HCT116 (cell line): ENCODE results near the gene ANTXR2.

Source experiments
- CTCF ChIP-seq, 3 experiments: fragments of 200-600 bp in 1 of 3; sonication (generic) in 1 of 3; IDR thresholded peaks in 2 of 3; conservative IDR thresholded peaks in 1 of 3; 2 replicates each; pipeline ENCODE4 v1.5.1; 2012 to 2017; ENCODE audit warnings: low read depth in 2 of 3, low read length in 2 of 3, antibody characterized with exemption in 1 of 3, borderline replicate concordance in 1 of 3, control low read depth in 1 of 3, mild to moderate bottlenecking in 1 of 3, mixed read lengths in 1 of 3, mixed run types in 1 of 3, moderate library complexity in 1 of 3; ENCODE audit not compliant: insufficient read depth in 1 of 3
- EGR1 ChIP-seq: IDR thresholded peaks from 2 replicates; pipeline ENCODE4 v1.6.1; 2012; ENCODE audit warnings: low read depth
- ELF1 ChIP-seq: IDR thresholded peaks from 2 replicates; pipeline ENCODE4 v1.6.1; 2012; ENCODE audit warnings: low read depth, borderline replicate concordance
- EZH2 ChIP-seq: fragments of 200-600 bp; sonication (generic); IDR thresholded peaks from 2 replicates; pipeline ENCODE4 v1.6.1; 2017; ENCODE audit warnings: antibody characterized with exemption, mixed run types
- EZH2phosphoT487 ChIP-seq: fragments of 200-600 bp; IDR thresholded peaks from 2 replicates; pipeline ENCODE4 v1.6.1; 2018; ENCODE audit warnings: antibody characterized with exemption, borderline replicate concordance
- POLR2A ChIP-seq: IDR thresholded peaks from 2 replicates; pipeline ENCODE4 v1.7.0; 2011; ENCODE audit warnings: borderline replicate concordance; ENCODE audit not compliant: insufficient read depth, insufficient read length; ENCODE audit errors: extremely low read depth
- POLR2AphosphoS5 ChIP-seq: IDR thresholded peaks from 2 replicates; pipeline ENCODE4 v1.6.1; 2011; ENCODE audit warnings: mild to moderate bottlenecking, low read depth, low read length, moderate library complexity
- RAD21 ChIP-seq: IDR thresholded peaks from 2 replicates; pipeline ENCODE4 v1.6.1; 2012; ENCODE audit warnings: low read depth, mild to moderate bottlenecking
- SP1 ChIP-seq: IDR thresholded peaks from 2 replicates; pipeline ENCODE4 v1.6.1; 2012; ENCODE audit warnings: low read depth
- TCF7L2 ChIP-seq: IDR thresholded peaks from 2 replicates; pipeline ENCODE4 v1.7.0; 2011; ENCODE audit warnings: borderline replicate concordance, inconsistent platforms; ENCODE audit not compliant: insufficient read depth, insufficient read length; ENCODE audit errors: extremely low read depth
- ZBTB33 ChIP-seq: IDR thresholded peaks from 2 replicates; pipeline ENCODE4 v1.6.1; 2011; ENCODE audit warnings: mild to moderate bottlenecking, low read length, moderate library complexity; ENCODE audit not compliant: insufficient replicate concordance; ENCODE audit errors: extremely low read depth
- ZFX ChIP-seq: fragments of 450-650 bp; IDR thresholded peaks from 2 replicates; pipeline ENCODE4 v1.6.1; 2017
- ZNF274 ChIP-seq: fragments of 200-500 bp; sonication (Bioruptor generic); IDR thresholded peaks from 2 replicates; pipeline ENCODE4 v1.6.1; 2014; ENCODE audit warnings: mild to moderate bottlenecking, low read depth, low read length, inconsistent platforms

GRCh38 chr4:79906303-79906702, 166.7 kb downstream of the ANTXR2 start:
- TF ChIP-seq CTCF (IDR thresholded peaks at IDR 0.05 in 2 of 3, conservative IDR thresholded peaks at IDR 0.05 in 1 of 3; ENCODE audit: borderline replicate concordance in 1 of 3, insufficient read depth in 1 of 3, low read depth in 2 of 3, low read length in 2 of 3), result no peak
- TF ChIP-seq EZH2, result no peak
- TF ChIP-seq RAD21, result no peak
- TF ChIP-seq POLR2A, result no peak
- TF ChIP-seq EZH2phosphoT487, result no peak
- no peak for TF ChIP-seq ZNF274
- TF ChIP-seq POLR2AphosphoS5, result no peak
- TF ChIP-seq SP1, result no peak
- TF ChIP-seq ZBTB33, result no peak
- TF ChIP-seq TCF7L2, result no peak
- TF ChIP-seq ZFX, result no peak
- no peak for TF ChIP-seq ELF1
- TF ChIP-seq EGR1, result no peak
